Lung (tissue), 12 donors: ENCODE data around the gene UBXN4. TPM values are rescaled to one million over a fixed set of nuclear protein-coding genes. Genes with fewer than 3 reads are reported as not detected.

Experiments
- ATAC-seq: fragments of 200-7000 bp; cut with Tn5 transposase; one replicate; pipeline ENCODE4 v1.9.1; 2020; ENCODE audit warnings: moderate number of reproducible peaks; ENCODE audit not compliant: insufficient read depth, low FRiP score
- DNase-seq, 3 donors: peaks; one replicate each; pipeline ENCODE4 v3.0.0-alpha.2; 2013 to 2017
- H3K27ac ChIP-seq, 2 donors: one replicate each; pipeline ENCODE4 v1.5.1; 2013; ENCODE audit warnings: mild to moderate bottlenecking in 2 of 2, moderate library complexity in 2 of 2, control low read depth in 1 of 2, inconsistent platforms in 1 of 2, low read depth in 1 of 2, low read length in 1 of 2
- H3K27me3 ChIP-seq, 3 donors: one replicate each; pipeline ENCODE4 v1.5.1; 2013; ENCODE audit warnings: low read length in 2 of 3; ENCODE audit not compliant: control insufficient read depth in 3 of 3, insufficient read depth in 3 of 3
- H3K36me3 ChIP-seq, 4 donors: one replicate each; pipeline ENCODE4 v1.5.1; 2013; ENCODE audit warnings: low read length in 4 of 4, mild to moderate bottlenecking in 1 of 4, moderate library complexity in 1 of 4; ENCODE audit not compliant: control insufficient read depth in 4 of 4, insufficient read depth in 4 of 4
- H3K4me1 ChIP-seq, 5 donors: one replicate each; pipeline ENCODE4 v1.5.1; 2013; ENCODE audit warnings: low read length in 5 of 5, mild to moderate bottlenecking in 2 of 5, moderate library complexity in 1 of 5; ENCODE audit not compliant: control insufficient read depth in 5 of 5, insufficient read depth in 5 of 5
- H3K4me3 ChIP-seq: one replicate; pipeline ENCODE4 v1.5.1; 2013; ENCODE audit warnings: mild to moderate bottlenecking, control low read depth, moderate library complexity
- H3K9ac ChIP-seq, 2 donors: one replicate each; pipeline ENCODE4 v1.5.1; 2013; ENCODE audit warnings: low read length in 2 of 2, control low read depth in 1 of 2; ENCODE audit not compliant: insufficient read depth in 1 of 2
- H3K9me3 ChIP-seq, 4 donors: one replicate each; pipeline ENCODE4 v1.5.1; 2013; ENCODE audit warnings: low read length in 3 of 4, mild to moderate bottlenecking in 1 of 4, moderate library complexity in 1 of 4; ENCODE audit not compliant: control insufficient read depth in 4 of 4, insufficient read depth in 3 of 4
- WGBS, 2 donors: extraction: QIAGEN DNeasy Blood & Tissue Kit; methylation state at CpG; one replicate each; pipeline ENCODE4 v1.1.7; 2013; 5-methylcytosine and 5-hydroxymethylcytosine counted together
- polyA plus RNA-seq, 2 donors: library from polyadenylated mRNA; stranded (reverse); fragments of 200-250 nt; gene quantifications; one replicate each; pipeline ENCODE4 v1.2.1, GENCODE V29; 2013
- total RNA-seq, 2 donors: library from RNA; depleted of rRNA in 1 of 2; stranded (reverse); fragments of >200 nt in 1 of 2; gene quantifications; one replicate each; pipeline ENCODE4 v1.2.1, GENCODE V29; 2014 to 2021
- TF ChIP-seq, protein P1 (sequence below): IDR thresholded peaks from 2 replicates; pipeline ENCODE4 v1.5.1; 2012; ENCODE audit warnings: mild to moderate bottlenecking; ENCODE audit errors: control extremely low read depth, extremely low read depth
- donor health status: control.
- donor health status: control.
- donor health status: Bipolar disorder and iron deficiency.
- donor health status: healthy.
- donor health status: DM: yes; HTN: yes; CAD: no.

UBXN4 gene
- total and polyA plus RNA-seq, 4 donors = 39.7 to 121 (median 65.9) TPM

GRCh38 chr2:135762022-135762421 lies 20.4 kb downstream of the UBXN4 start:
- no peak for ATAC-seq
- DNase-seq = no peak
- H3K9me3 ChIP-seq = peaks cover 0 to 5% (median 2%) of the 10 kb centered on the region in 4 donors
- no peak overlapping the region for H3K4me3 ChIP-seq
- no peak overlapping the region for H3K27ac ChIP-seq
- TF ChIP-seq, protein P1, sequence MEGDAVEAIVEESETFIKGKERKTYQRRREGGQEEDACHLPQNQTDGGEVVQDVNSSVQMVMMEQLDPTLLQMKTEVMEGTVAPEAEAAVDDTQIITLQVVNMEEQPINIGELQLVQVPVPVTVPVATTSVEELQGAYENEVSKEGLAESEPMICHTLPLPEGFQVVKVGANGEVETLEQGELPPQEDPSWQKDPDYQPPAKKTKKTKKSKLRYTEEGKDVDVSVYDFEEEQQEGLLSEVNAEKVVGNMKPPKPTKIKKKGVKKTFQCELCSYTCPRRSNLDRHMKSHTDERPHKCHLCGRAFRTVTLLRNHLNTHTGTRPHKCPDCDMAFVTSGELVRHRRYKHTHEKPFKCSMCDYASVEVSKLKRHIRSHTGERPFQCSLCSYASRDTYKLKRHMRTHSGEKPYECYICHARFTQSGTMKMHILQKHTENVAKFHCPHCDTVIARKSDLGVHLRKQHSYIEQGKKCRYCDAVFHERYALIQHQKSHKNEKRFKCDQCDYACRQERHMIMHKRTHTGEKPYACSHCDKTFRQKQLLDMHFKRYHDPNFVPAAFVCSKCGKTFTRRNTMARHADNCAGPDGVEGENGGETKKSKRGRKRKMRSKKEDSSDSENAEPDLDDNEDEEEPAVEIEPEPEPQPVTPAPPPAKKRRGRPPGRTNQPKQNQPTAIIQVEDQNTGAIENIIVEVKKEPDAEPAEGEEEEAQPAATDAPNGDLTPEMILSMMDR = no peak
- H3K36me3 ChIP-seq = peaks cover 17 to 51% (median 40%) of the 10 kb centered on the region in 4 donors
- no peak overlapping the region for H3K9ac ChIP-seq
- no peaks in the 10 kb centered on the region for H3K27me3 ChIP-seq
- no peaks in the 10 kb centered on the region for H3K4me1 ChIP-seq

DNA sequence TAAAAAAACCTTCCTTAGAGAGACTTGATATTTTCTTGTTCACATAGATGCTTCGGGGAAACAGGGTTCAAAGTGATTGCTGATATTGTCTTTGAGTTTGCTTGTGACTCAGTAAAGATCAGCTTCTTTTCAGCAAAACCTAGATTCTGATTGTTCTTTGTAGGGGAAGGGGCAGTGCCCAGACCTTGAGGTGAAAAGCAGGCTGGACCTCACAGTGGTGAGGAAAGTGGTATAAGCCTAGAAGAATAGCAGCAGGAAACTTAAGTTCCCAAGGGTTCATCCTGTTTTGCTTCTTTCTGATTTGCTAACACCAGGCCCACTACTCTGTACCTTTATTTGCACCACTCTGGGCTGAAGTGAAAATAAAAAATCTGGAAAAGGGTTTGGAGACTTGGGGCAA lies 20.9 kb downstream of the UBXN4 start:
- TF ChIP-seq, protein P1 = no peak
- DNase-seq (no peak), ATAC-seq (no peak)
- WGBS, 2 donors = 91 to 97% methylated on average over 1 of the region's 1 CpG
- Histone ChIP-seq H3K27ac (no peak overlapping the region), H3K27me3 (no peaks in the 10 kb centered on the region), H3K4me1 (no peaks in the 10 kb centered on the region), H3K36me3 (peaks cover 18 to 45% (median 38%) of the 10 kb centered on the region in 4 donors), H3K4me3 (no peak overlapping the region), H3K9me3 (peaks cover 0 to 3% (median 0%) of the 10 kb centered on the region in 4 donors), H3K9ac (no peak overlapping the region)

DNA sequence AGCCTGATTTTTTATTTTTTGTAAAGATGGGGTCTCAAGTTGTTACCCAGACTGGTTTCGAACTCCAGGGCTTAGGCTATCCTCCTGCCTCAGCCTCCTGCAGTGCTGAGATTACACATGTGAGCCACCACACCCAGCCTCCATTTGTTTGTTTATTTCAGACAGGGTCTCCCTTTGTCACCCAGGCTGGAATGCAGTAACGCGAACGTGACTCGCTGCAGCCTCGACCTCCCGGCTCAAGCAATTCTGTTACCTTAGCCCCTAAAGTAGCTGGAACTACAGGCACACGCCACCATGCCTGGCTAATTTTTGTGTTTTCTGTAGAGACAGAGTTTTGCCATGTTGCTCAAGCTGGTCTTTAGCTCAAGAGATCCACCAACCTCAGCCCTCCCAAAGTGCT lies 27.2 kb downstream of the UBXN4 start:
- Histone ChIP-seq H3K36me3 (peaks cover 24 to 54% (median 39%) of the 10 kb centered on the region in 4 donors), H3K4me1 (no peaks in the 10 kb centered on the region), H3K27ac (no peak overlapping the region), H3K27me3 (no peaks in the 10 kb centered on the region), H3K9ac (no peak overlapping the region), H3K4me3 (no peak overlapping the region), H3K9me3 (no peaks in the 10 kb centered on the region)
- 94 to 95% methylated on average over 8 of the region's 8 CpGs for WGBS, 2 donors
- DNase-seq (no peak), ATAC-seq (no peak)
- TF ChIP-seq, protein P1 = no peak

GRCh38 chr2:135773319-135773718 lies 31.7 kb downstream of the UBXN4 start:
- ATAC-seq (no peak), DNase-seq (no peak)
- 94 to 95% methylated on average over 2 of the region's 2 CpGs for WGBS, 2 donors
- Histone ChIP-seq H3K4me3 (no peak overlapping the region), H3K9me3 (no peaks in the 10 kb centered on the region), H3K36me3 (peaks cover 27 to 67% (median 47%) of the 10 kb centered on the region in 4 donors), H3K27me3 (no peaks in the 10 kb centered on the region), H3K27ac (no peak overlapping the region), H3K9ac (no peak overlapping the region), H3K4me1 (no peaks in the 10 kb centered on the region)
- TF ChIP-seq, protein P1 = no peak
